ENCODE results near the gene LAMC1. TPM values are rescaled to one million over a fixed set of nuclear protein-coding genes. Genes with fewer than 3 reads are reported as not detected.

LAMC1 gene
- total RNA-seq, 1 donor from 2014 or later = 263 TPM

DNA sequence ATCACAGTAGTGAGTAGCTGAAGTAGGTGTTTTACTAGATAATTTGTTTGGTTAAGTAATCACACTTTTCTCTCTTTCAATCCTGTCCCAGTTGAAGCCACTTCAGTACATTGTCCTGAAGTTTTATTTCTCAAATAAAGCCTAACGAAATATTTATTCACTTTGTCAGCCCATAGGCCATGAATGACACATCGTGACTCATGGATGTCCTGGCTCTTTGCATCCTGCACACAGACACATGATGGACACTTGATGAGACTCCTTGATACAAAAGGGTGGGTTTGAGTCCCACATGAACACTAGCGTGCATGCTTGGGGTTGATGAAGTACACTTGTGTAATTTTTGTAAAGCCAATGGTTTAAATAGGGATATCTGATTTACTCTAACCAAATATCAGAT is 140.1 kb downstream of the LAMC1 start:
- intact Hi-C loops (cut with DNase I) = no loop called here
- DNase-seq (ENCODE audit: low spot score) (no peak), ATAC-seq (no peak)

- intact Hi-C loops (cut with DNase I) = no loop called here
- no peak for ATAC-seq
- DNase-seq (ENCODE audit: low spot score) = no peak
Measured at GRCh38 chr1:183164340-183164739, 141.1 kb downstream of the LAMC1 start.

DNA sequence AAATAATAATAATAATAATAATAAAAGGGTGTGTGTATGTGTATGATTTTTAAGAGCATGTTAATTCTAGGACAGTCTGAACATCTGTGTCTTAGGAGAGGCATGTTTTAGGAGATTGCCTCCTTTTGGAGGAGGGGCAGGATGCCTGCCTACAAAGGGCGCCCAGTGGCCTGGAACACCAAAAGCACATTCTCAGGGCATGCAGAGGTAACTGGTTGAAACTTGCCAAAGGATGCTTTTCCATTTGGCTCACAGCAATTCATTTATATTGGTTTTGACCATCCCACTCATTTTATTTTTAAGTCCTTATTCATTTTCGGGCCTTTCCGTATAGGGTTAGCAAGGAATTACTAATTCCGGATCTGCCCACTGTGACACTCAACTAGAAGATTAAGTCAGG is 141.7 kb downstream of the LAMC1 start:
- ATAC-seq (no peak), DNase-seq (ENCODE audit: low spot score) (no peak)
- intact Hi-C loops (cut with DNase I) = no loop called here

GRCh38 chr1:183165456-183165855 is 142.2 kb downstream of the LAMC1 start:
- intact Hi-C loops (cut with DNase I) = no loop called here
- no peak for DNase-seq (ENCODE audit: low spot score)
- no peak for ATAC-seq

GRCh38 chr1:183166454-183166853 is 143.2 kb downstream of the LAMC1 start:
- intact Hi-C loops (cut with DNase I) = no loop called here
- DNase-seq (ENCODE audit: low spot score) = no peak
- ATAC-seq = no peak

DNA sequence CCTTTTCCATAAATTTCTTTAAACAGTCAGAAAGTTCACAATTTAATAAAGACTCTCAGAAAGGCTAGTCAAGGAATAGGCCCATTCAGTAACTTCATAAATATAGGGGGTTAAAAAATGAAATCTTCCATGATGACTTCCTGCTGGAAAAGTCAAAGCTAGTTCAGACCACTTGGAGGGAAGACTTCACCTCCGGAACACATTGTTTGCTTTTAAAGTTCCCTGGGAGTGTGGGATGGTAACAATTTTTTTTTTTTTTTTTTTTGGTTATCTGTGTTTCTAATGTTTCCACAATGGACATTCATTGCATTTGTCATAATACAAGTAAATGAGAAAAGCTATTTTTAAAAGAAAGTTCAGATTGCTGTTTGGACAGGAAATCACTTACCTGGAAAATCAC is 144.5 kb downstream of the LAMC1 start:
- ATAC-seq (no peak), DNase-seq (ENCODE audit: low spot score) (no peak)
- intact Hi-C loops (cut with DNase I) = no loop called here

DNA sequence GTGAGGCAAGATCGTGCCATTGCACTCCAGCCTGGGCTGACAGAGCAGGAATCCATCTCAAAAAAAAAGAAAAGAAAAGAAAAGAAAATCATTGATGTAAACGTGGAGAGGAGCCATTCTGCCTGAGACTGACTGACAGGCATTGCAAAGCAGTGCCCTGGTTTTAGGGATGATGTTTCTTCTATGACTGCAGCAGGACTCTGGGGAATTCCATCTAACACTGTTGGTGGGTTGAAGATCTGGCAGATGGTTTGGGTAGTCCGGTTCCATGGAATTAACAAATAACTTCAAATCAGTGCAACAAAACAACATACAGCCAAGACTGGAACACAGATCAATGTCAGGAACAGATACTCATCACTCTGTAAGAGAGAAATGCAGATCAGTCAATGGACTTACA is 145.1 kb downstream of the LAMC1 start:
- no peak for DNase-seq (ENCODE audit: low spot score)
- intact Hi-C loops (cut with DNase I) = no loop called here

DNA sequence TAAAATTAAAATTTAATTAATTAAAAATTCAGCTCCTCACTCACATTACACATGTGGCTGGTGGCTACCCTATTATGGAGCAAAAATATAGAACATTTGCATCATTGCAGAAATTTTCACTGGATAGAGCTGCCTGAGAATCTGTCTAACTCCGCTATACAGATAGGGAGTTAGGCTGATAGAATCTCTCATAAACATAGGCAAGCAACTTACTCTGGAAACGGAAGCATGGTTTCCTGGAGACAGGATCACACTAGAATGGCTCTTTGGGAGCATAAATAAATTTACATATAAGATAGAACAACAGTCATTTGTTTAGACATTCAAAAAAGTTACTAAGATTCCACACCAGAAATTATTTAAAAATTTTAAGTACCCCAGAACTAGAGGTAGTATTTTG is 150.6 kb downstream of the LAMC1 start:
- intact Hi-C loops (cut with DNase I) = no loop called here
- ATAC-seq (no peak), DNase-seq (ENCODE audit: low spot score) (no peak)

More for the DNA sequence above, 145.1 kb downstream of the LAMC1 start:
- ATAC-seq = no peak

GRCh38 chr1:183175631-183176030 is 152.4 kb downstream of the LAMC1 start:
- DNase-seq (ENCODE audit: low spot score) (no peak), ATAC-seq (no peak)
- intact Hi-C loops (cut with DNase I) = no loop called here

- ATAC-seq = no peak
- intact Hi-C loops (cut with DNase I) = no loop called here
- no peak for DNase-seq (ENCODE audit: low spot score)
Measured at GRCh38 chr1:183178545-183178944, 155.3 kb downstream of the LAMC1 start.

DNA sequence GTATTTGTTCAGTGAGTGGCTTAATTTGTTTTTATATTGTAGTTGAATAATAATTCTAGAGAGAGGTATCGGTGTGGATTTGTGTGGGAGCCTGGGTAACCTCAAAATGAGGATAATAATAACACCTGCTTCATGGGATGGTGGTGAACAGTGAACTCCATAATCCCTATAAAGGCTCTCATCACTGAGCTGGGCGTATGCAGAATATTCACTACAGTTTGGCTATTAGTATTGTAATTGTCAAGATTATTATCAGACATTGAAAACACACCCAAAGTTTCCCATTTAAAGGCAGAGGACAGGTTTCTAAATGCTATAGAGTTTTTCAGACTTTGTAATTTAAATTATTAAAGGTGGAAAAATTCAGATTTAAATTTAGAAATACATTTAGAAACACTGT is 155.8 kb downstream of the LAMC1 start:
- ATAC-seq (no peak), DNase-seq (ENCODE audit: low spot score) (no peak)
- intact Hi-C loops (cut with DNase I) = no loop called here

GRCh38 chr1:183180218-183180617 is 157.0 kb downstream of the LAMC1 start:
- ATAC-seq = peak; percentile 61
- intact Hi-C loops (cut with DNase I) = loop anchor here (5.0 kb wide), 1 partner anchor 297 kb away; no protein-coding TSS in a partner anchor
- DNase-seq (ENCODE audit: low spot score) = no peak

GRCh38 chr1:183180634-183181056 is 157.4 kb downstream of the LAMC1 start:
- intact Hi-C loops (cut with DNase I) = loop anchor here (5.0 kb wide), 1 partner anchor 297 kb away; no protein-coding TSS in a partner anchor
- ATAC-seq (peak; percentile 91), DNase-seq (ENCODE audit: low spot score) (peak; percentile 66)

DNA sequence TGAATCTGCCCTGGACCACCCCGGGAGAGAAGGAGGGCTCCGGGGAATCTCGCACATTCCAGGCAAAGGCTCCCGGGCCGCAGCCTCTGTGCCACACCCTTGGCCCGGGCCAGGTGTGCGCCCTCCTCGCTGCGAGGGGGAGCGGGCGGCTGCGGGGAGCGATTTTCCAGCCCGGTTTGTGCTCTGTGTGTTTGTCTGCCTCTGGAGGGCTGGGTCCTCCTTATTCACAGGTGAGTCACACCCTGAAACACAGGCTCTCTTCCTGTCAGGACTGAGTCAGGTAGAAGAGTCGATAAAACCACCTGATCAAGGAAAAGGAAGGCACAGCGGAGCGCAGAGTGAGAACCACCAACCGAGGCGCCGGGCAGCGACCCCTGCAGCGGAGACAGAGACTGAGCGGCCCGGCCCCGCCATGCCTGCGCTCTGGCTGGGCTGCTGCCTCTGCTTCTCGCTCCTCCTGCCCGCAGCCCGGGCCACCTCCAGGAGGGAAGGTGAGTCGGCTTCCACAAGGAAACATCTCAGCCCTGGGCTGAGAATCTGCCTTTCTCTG is 162.8 kb downstream of the LAMC1 start, which contains the start of gene LAMC2:
Gene LAMC2, plus strand, starts transcription at position 324 of the 550 bp plus-strand sequence. Its CDS starts 89 bp downstream, at position 413.
- DNase-seq (ENCODE audit: low spot score) (no peak), ATAC-seq (peak; percentile 78)
- intact Hi-C loops (cut with DNase I) = no loop called here

- ATAC-seq (no peak), DNase-seq (ENCODE audit: low spot score) (no peak)
- intact Hi-C loops (cut with DNase I) = no loop called here
Measured at GRCh38 chr1:183186841-183187240, 163.6 kb downstream of the LAMC1 start.

DNA sequence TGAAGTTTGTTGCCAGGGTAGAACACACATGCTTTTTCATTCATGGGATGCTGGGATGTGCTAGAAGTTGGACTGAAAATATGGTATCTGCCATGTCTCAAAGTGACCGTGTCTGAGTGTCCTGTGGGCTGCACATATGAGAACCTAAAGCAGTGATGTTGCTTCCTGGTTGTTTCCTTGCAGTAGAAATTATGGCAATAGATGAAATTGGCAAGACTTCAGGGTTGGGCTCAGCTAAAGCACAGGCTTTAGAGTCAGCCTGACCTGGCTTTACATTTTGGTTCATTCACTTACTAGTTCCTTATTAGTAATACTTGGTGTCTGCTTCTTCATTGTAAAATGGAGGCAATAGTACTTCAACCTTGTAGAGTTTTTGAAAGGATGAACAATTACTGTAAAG is 165.0 kb downstream of the LAMC1 start:
- ATAC-seq (no peak), DNase-seq (ENCODE audit: low spot score) (no peak)
- intact Hi-C loops (cut with DNase I) = no loop called here

- DNase-seq (ENCODE audit: low spot score) (no peak), ATAC-seq (no peak)
- intact Hi-C loops (cut with DNase I) = no loop called here
Measured at GRCh38 chr1:183191833-183192232, 168.6 kb downstream of the LAMC1 start.

DNA sequence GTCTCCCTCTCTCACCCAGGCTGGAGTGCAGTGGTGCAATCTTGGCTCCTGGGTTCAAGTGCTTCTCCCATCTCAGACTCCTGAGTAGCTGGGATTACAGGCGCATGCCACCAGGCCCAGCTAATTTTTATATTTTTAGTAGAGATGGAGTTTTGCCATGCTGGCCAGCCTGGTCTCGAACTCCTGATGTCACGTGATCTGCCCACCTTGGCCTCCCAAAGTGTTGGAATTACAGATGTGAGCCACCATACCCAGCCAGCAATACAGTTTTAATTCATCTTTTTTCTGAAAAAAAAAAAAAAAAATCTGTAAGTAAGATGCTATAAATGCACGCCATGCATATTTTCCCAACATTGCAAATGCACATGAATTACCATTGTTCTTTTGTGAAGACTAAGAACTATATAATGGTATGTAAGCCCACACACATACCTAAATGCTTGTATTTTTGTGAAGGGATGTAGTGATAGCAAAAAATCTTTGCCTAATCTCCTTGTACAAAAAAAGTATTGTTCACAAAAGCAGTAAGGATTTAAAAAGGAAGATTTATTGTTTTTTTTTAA is 170.8 kb downstream of the LAMC1 start:
- ATAC-seq = no peak
- intact Hi-C loops (cut with DNase I) = no loop called here
- no peak for DNase-seq (ENCODE audit: low spot score)

DNA sequence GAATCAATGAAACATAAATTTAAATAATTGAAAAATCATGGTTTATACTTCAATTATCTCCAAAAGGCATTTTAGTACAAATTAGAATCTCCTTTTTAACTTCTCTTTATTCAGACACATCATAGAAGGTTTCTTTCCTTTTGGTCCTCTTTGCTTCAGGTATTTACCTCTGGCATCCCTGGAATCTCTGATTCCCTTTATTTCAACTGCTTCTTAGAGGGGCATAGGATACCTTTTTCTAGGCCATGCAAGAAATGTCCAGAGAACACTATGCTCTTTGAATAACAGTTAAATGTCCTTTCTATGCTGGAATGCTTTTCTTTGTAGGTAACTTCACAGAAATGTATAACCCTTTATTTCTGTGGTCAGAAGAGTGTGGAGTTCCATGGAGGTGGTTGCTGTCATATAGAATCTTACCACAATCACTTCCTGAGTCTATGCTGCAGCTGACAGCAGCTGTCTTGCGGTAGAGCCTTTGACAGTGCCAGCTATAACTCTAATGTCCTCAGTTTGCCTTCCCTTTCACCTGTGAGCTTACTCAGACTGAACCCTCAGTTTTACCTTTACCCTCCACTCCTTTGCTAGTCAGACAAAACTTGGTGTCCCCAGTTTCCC is 171.4 kb downstream of the LAMC1 start:
- ATAC-seq = no peak
- intact Hi-C loops (cut with DNase I) = no loop called here
- DNase-seq (ENCODE audit: low spot score) = no peak

DNA sequence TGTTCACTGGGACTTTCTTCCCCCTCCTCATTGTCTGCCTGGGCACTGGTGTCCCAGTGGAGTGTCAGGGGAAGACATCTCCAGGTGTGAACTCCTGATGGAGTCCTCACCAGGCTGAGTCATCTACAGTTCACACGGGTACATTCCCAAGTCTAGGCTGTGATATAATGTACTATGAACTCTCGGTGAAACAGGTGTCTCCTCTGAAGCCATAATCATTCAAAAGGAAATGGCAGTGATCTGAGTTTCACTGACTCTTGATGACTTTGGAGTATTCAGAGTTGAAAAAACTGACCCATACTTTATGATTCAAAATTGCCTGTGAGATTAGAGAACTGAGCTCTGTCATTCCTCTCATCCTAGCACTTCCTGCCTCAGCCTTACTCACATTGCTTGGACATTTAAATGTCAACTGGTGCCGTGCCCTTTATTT is 171.9 kb downstream of the LAMC1 start:
- no peak for ATAC-seq
- intact Hi-C loops (cut with DNase I) = no loop called here
- no peak for DNase-seq (ENCODE audit: low spot score)
